Activated CD8-positive, alpha-beta memory T cell treated with anti-CD3 and anti-CD28 coated beads for 1 hour (primary cell): Measurements from ENCODE around the gene ARHGAP8.
"Not testable (repeated sequence)": the region's sequence is repeated elsewhere in the genome, so short reads cannot be mapped to it uniquely, and the experiment has no call there.

Experiments used
- DNase-seq, 2 donors: peaks; one replicate each; pipeline ENCODE4 v3.0.0-alpha.2; 2020; ENCODE audit warnings: low read depth in 1 of 2; ENCODE audit errors: extremely low read depth in 1 of 2

ARHGAP8 gene

DNA sequence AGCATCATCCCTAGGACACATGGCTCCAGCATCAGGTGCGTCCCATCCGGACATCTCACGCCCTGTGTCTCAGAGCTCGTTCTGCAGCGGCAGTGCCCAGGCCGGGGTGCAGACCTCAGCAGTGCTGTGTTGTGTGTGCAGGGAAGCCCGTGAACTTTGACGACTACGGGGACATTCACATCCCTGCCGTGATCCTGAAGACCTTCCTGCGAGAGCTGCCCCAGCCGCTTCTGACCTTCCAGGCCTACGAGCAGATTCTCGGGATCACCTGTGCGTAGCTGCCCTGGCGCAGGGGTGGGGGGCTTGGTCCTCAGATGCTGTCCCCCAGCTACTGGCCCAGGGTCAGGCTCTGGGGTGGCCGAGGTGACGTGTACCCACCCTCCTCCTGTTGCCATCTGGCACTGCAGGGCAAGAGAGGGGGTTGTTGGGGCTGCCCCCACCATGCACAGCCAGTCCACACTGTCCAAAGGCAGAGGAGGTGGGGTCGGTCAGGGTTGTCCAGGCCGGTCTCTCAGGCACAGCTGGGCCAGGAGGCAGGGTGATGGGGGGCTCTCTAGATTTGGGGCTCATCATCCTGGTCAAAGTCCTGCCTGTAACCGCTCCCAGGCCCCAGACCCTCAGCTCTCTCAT is 96.5 kb downstream of the ARHGAP8 start:
- DNase-seq = no peak

DNA sequence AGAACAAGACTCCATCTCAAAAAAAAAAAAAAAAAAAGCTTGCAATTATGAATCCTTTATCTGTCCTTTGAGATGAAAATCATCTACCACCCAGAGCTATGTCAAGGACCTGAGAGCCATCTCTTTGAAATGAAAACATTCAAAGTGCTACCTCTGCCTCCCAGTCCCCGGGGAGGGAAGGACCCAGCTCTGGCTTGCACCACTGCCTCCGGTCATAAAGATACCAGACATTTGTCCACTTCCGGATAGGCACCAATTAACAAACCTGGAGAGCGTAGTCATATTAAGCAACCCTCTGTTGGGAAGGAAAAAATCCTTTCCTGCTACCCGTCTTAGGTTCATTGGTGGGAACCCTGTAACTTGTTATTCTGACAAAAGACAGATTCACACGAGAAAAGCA is 98.6 kb downstream of the ARHGAP8 start:
- DNase-seq = no peak

DNA sequence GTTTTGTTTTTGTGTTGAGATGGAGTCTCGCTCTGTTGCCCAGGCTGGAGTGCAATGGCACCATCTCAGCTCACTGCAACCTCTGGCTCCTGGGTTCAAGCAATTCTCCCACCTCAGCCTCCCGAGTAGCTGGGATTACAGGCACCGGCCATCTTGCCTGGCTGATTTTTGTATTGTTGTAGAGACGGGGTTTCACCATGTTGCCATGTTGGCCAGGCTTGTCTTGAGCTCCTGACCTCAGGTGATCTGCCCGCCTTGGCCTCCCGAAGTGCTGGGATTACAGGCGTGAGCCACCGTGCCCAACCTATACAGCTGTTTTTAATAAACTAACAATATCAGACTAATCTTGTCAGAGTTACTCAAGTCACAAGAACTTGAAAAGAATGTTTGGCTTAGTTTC is 102.3 kb downstream of the ARHGAP8 start:
- not testable (repeated sequence) for DNase-seq

DNA sequence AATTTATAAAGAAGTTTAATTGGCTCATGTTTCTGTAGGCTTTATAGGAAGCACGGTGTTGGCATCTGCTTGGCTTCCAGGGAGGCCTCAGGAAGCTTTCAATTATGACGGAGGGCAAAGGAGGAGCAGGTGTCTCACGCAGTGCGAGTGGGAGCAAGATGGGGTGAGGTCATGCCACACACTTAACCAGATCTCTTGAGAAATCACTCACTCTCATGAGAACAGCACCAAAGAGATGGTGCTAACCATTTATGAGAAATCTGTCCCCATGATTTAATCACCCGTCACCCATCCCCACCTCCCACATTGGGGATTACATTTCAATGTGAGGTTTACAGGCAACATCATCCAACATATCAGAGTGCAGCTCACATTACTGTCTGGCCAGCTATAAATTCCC is 103.5 kb downstream of the ARHGAP8 start:
- no peak for DNase-seq

DNA sequence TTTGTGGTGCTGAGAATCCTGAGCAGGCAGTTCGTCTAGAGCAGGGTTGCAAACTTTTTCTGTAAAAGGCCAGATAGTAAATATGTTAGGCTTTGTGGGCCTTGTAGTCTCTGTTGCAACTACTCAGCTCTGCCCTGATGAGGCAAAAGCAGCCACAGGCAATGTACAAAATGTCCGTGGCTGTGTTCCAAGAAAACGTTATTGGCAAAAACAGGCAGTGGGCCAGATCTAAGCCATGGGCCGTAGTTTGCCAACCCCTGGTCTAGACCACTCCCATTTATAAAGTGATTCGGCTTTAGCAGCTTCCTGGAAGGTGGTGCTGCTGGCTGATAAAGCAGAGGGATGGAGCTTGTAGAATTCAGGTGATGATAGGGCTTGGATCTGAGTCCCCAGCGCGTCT is 106.4 kb downstream of the ARHGAP8 start:
- DNase-seq = not testable (repeated sequence)

DNA sequence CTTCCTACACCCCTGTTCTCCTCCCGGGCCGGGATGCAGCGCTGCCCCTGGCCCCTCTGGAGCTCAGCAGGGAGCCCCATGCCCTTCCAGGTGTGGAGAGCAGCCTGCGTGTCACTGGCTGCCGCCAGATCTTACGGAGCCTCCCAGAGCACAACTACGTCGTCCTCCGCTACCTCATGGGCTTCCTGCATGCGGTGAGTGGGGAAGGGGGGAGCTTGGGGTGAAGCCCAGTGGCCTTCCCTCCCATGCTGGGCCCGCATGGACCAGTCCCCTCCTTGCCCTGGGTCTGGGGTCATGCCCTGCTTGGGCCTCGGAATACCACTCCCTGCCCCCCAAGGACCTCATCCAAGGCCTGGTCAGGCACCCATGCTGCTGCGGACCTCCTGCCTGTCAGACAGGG is 107.3 kb downstream of the ARHGAP8 start:
- DNase-seq = no peak

DNA sequence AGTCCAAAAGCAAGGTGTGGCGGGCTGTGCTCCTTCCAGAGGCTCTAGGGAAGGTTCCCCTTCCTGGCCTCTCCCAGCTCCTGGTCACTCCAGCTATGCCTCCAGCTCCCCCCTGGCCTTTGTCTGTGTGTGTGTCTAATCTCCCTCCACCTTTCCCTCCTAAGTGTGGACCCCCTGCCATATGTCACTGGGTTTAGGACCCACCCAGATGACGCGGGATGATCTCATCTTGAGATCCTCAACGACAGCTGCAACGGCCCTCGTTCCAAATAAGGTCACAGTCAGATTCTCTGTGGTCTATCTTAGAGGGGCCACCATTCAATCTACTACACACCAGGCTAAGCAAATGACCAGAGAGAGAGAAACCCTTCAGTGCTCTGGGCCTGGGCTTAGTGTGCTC is 107.9 kb downstream of the ARHGAP8 start:
- no peak for DNase-seq

DNA sequence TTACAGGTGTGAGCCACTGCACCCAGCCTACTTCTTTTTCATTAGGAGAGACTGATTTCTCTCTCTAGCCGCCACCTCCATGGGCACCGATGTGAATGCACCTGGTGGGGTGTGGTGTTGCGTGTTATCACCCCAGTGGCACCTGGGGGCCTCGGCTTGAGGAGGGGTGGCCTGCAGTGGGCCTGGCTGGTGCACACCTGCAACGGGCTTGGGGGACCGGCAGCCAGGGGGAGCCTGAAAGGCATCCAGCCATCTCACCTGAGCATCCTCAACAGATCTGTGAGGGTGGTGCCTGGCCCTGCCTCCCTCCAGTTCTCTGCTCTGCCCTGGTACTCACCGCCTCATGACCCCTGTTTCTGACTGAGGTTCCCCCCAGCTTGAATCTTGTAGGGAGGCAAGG is 108.9 kb downstream of the ARHGAP8 start:
- no peak for DNase-seq

DNA sequence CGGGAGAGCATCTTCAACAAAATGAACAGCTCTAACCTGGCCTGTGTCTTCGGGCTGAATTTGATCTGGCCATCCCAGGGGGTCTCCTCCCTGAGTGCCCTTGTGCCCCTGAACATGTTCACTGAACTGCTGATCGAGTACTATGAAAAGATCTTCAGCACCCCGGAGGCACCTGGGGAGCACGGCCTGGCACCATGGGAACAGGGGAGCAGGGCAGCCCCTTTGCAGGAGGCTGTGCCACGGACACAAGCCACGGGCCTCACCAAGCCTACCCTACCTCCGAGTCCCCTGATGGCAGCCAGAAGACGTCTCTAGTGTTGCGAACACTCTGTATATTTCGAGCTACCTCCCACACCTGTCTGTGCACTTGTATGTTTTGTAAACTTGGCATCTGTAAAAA is 109.9 kb downstream of the ARHGAP8 start:
- DNase-seq = no peak

DNA sequence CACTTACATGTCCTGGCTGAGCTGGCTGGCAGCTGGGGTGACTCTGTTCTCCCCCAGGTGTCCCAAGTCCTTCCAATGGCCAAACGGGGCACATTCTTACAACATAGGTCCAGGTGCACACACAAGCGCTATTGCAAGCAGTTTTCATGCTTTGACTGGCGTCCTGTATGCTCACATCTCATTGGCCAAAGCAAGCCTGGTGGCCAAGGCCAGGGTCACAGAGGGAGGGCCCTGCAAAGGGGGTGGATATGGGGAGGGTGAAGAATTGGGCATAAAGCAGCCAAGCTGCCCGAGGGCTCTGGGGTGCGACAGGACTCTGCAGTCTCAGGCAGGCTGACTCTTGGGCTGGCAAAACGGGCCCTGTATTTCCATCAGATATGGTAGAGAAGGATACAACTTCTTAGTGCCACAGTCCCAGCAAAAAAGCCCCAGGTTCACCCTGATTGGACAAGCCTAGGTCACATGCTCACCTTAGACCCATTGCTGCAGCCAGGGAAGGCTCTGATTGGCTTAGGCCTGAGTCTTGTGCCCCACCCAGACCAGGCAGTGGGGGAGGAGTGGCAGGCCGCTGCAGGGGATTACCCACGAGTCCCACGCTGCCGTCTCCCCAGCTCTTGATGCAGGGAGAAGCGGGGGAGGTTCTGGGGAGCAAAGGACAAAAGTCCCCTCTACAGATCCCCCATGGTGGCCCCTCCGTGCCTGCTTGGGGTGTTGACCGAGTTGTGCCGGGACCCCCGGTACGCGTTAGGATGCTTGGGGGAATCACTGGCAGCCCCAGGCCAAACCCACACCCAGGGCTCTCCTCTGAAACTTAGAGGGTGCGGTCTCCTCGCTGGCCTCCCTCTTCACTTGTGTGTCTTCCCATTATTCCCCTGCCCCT is 110.8 kb downstream of the ARHGAP8 start:
- DNase-seq = no peak

DNA sequence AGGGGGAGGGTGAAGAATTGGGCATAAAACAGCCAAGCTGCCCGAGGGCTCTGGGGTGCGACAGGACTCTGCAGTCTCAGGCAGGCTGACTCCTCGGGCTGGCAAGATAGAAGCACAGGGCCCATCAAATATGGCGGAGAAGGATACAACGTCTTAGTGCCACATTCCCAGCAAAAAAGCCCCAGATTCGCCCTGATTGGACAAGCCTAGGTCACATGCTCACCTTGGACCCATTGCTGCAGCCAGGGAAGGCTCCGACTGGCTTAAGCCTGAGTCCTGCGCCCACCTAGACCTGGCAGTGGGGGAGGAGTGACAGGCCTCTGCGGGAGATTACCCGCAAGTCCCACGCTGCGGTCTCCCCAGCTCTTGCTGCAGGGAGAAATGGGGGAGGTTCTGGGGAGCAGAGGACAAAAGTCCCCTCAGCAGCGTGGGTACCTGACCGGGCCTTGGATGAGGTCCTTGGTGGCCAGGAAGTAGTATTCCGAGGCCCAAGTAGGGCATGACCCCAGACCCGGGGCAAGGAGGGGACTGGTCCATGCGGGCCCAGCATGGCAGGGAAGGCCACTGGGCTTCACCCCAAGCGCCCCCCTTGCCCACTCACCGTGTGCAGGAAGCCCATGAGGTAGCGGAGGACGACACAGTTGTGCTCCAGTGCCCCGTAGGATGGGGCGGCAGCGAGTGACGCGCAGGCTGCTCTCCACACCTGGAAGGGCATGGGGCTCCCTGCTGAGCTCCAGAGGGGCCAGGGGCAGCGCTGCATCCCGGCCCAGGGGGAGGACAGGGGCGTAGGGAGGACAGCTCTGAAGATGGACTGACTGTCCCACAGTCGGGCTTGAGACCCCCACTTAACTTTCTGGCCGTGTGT is 113.0 kb downstream of the ARHGAP8 start:
- DNase-seq = no peak

DNA sequence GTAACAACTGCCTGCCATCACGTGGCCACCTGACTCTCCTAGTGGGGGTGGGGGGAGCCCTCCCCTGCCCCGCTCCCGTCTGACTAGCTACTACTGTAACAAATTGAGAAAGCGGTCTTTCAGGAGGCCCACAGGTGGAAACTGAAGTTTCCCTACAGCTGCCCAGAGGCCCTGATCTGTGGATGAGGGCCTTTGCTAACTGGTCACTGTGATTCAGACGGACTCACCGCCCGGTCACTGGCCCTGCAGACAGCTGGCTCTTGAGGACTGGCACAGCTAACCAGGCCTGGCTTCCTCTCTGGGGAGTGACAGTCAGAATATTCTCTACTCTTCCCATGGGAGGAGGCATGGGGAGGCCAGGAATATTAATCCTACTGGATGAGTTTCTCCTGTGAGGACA is 116.8 kb downstream of the ARHGAP8 start:
- DNase-seq = no peak

DNA sequence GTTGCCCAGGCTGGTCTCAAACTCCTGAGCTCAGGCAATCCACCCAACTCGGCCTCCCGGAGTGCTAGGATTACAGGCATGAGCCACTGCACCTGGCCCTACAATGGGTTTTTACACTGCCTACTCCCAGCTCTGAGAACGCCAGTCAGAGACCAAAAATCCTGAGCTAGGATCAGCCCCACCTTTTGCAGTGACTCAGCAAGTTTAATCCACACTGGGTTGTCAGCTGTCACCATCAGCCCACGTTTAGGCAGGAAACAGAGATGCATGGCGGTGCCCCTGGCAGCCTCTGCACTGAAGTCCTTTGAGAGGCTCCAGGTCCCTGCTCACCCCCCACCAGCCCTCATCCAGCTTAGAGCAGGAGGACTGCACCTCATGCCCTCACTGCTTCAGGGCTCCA is 117.6 kb downstream of the ARHGAP8 start:
- DNase-seq = no peak

DNA sequence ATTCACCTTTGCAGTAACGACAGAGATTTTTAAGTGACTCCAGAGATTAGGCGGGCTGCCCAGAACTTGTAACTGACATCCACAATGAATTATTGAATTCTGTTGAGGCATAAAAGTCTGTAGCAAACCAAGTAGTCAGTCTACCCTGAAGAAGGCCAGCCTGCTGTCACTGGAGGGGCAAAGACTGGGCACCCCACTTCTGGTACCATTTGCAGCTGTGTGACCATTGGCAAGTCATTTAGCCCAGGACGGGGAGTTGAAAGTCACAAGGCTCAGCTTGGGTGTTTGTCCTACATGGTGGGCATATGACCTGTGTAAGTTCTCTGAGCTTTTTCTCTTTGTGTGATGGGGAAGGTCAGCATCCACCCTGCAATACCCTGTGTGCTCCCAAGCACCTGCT is 119.4 kb downstream of the ARHGAP8 start:
- DNase-seq = no peak

DNA sequence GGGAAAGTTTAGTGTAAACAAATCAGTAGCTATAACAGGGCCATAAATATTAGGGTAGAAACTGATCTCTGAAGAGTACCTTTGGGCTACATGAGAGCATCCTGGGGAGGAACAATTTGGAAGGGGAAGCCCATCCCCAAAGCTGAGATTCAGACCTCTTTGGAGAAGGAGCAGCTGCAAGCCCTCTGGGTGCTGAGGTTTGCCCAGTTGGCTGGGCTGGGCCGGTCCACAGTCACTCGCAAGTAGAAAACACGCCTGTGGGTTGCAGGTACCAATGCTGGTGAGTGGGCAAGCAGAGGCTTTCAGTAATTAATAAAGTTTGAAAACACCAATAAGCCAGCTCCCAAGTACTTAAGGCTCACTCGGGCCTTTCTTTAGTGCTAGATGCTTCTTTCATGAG is 124.5 kb downstream of the ARHGAP8 start:
- no peak for DNase-seq

DNA sequence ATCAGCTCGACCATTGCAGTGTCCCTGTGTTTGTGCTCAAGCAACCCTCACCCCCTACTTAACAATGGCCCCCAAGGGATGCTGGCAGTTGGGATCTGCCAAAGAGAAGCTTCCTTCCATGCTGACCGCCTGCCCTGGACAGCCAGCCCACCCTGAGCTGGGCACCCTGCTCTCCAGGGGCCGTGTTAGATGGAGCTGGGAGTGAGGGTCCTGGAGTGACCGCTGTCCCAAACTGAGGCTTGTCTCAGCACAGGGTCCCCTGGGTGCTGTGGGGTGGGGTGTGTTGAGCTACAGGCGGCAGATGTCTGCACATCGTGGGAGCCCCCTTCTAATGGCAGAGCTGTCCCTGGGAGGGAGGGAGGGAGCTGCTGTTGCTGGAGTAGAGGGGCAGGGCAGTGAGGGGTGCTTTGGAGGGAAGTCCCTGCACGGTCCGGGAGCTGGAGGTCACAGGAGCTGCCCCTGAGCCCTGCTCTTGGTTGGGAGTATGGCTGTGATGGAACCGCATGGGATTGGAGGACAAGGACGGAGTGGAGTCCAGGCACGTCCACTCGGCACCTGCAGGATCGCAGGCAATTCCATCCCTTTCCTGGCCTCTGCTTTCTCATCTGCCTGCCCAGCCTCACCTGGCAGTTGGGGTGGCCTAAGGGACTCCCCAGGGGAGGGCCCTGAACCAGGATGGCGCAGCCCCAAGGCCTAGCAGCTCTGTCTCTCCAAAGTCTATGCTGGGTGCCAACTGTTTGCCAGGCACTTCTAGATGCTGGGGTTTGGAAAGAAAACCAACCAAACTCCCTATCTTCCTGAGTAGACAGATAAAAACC is 126.3 kb downstream of the ARHGAP8 start:
- DNase-seq = no peak

DNA sequence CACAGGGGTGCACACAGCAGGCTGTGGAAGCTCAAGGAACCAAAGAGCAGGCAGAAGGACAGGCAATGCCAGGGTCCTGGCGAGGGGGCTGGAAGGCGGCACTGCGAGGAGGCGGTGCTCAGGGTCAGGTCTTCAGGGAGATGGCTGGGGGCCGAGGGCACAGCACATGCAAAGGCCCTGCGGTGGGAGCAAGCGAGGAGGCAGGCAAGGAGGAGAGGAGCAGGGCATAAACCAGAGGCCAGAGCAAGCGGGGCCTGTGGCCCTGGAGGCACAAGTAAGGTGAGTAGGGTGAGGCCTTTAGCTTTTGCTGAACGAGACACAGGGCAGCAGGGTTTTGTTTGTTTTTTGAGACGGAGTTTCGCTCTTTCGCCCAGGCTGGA is 126.9 kb downstream of the ARHGAP8 start:
- no peak for DNase-seq

DNA sequence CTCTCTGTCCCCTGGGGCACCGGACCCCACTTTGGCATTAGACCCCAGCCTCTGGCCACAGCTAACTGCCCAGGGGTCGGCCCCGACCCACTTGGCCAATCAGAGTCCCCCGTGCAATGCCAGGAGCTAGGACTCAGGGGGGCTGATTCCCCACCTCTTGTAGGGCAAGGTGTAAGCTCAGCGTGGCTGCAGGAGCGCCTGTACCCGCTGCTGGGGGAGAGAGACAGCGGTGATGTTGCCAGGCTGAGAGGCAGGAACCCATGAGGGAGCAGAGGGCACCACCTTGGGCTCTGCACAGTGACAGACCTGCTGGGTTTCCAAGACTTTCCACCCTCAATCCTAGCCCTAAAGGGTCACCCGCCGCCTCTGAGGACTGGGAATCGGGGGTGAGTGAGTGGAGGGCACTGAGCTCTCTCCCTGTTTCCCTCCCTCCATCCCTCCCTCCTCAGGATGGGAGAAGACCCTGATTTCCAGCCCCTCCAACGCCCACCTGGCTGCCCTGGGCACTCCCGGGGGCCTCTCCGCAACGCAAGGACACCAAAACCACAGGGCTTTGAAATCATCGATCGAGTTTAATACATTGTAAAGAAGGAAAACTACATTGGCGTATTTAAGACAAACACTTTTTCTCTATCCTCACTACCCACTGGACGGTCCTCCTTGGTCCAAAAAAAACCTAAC is 128.4 kb downstream of the ARHGAP8 start:
- DNase-seq = no peak

DNA sequence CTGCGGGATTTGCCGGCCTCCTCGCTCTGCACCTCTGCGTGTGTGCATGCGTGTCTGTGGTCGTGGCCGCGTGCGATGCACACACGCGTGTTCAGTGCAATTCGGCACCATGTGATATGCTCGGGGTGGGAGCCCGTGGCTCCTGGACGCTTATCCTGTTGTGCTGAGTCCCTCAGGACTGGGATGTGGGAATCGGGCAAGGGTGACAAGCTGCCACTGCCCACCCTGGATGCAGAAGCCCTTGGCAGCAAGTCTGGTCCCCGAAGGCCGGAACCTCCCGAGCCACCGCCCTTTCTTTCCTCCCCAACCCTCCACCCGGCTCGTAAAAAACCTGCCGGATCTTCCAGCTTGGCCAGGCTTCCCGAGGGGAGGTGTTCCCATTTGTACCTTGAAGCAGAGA is 129.2 kb downstream of the ARHGAP8 start:
- no peak for DNase-seq

DNA sequence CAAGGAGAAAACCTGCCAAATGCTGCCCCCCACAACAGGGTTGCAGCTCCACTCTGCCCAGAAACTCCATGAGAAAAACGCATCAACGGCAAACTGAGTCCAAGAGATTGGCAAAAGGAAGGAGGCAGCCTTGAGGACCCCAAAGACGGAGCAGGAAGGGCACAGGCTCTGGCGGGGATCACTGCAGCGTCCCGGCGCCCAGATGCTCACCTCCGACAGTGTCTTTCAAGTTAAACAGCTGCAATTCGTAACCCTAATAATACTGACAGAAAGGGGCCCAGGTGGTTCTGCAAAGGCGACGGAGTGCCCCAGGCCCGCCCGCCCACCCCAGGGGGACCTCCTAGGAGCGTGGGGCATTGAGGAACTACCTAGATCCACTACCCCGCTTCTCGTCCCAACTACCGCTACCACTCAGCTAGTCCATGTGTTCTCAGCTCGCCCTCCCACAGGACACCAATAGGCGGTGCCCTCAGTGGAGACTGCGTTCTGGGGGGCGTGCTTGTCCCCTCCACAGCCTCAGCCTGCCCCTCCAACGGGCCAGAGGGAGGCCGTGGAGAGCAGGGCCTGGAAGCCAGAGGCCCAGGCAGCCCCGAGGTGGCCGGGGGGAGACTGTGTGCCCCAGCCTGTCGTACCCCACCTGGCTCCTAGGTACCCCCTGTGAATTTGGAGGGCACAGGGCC is 130.0 kb downstream of the ARHGAP8 start:
- no peak for DNase-seq
